PC-3 (cell line): ENCODE results near the gene OR5C1. TPM values are rescaled to one million over a fixed set of nuclear protein-coding genes. Genes with fewer than 3 reads are reported as not detected.

ENCODE experiments used
- ATAC-seq: fragments of 200-7000 bp; cut with Tn5 transposase; 2 replicates; pipeline ENCODE4 v1.9.1; 2020; ENCODE audit warnings: mild to moderate bottlenecking, moderate library complexity
- BruUV-seq: library from RNA; stranded (reverse); fragments of 400-500 nt; replicated peaks from 2 replicates; lab custom pipeline; 2021; lab: Mats Ljungman, UMichigan
- CTCF ChIA-PET: fragments of 300-600 bp; sonication (Branson Sonifier 250); formaldehyde crosslinking; loops from one replicate; lab custom pipeline; 2022; ENCODE audit warnings: antibody characterized with exemption; lab: Charles Lee
- POLR2A ChIA-PET: fragments of 300-600 bp; sonication (Branson Sonifier 250); formaldehyde crosslinking; loops from one replicate; lab custom pipeline; 2022; ENCODE audit warnings: antibody characterized with exemption; ENCODE audit not compliant: unreplicated experiment; lab: Charles Lee
- DNase-seq: peaks from one replicate; pipeline ENCODE4 v3.0.0-alpha.2; 2015
- H2AFZ ChIP-seq: fragments of 300-600 bp; sonication (generic); 2 replicates; pipeline ENCODE4 v1.6.0; 2016; ENCODE audit warnings: antibody characterized with exemption, low read length
- H3F3A ChIP-seq: fragments of 300-600 bp; sonication (generic); one replicate; pipeline ENCODE4 v1.6.0; 2017; ENCODE audit warnings: antibody characterized with exemption, low read length, control low read depth, mild to moderate bottlenecking; ENCODE audit not compliant: unreplicated experiment
- H3K27ac ChIP-seq: fragments of 300-600 bp; sonication (generic); 2 replicates; pipeline ENCODE4 v1.5.1; 2016; ENCODE audit warnings: mild to moderate bottlenecking, low read length
- H3K27me3 ChIP-seq: fragments of 300-600 bp; sonication (generic); 2 replicates; pipeline ENCODE4 v1.6.1; 2016; ENCODE audit warnings: low read length, mixed read lengths
- H3K36me3 ChIP-seq: fragments of 300-600 bp; sonication (generic); 2 replicates; pipeline ENCODE4 v1.6.1; 2016; ENCODE audit warnings: low read depth, mixed run types, low read length, mixed read lengths
- H3K4me1 ChIP-seq: fragments of 300-600 bp; sonication (generic); 2 replicates; pipeline ENCODE4 v1.5.1; 2016; ENCODE audit warnings: low read length; ENCODE audit not compliant: insufficient read depth
- H3K4me2 ChIP-seq: fragments of 300-600 bp; sonication (generic); 2 replicates; pipeline ENCODE4 v1.6.0; 2016; ENCODE audit warnings: low read length
- H3K4me3 ChIP-seq: fragments of 300-600 bp; sonication (generic); 2 replicates; pipeline ENCODE4 v1.5.1; 2016; ENCODE audit warnings: mild to moderate bottlenecking, low read length, mixed read lengths
- H3K79me2 ChIP-seq: fragments of 300-600 bp; sonication (generic); 2 replicates; pipeline ENCODE4 v1.6.1; 2017; ENCODE audit warnings: low read length, mixed read lengths
- H3K9ac ChIP-seq: fragments of 300-600 bp; sonication (generic); 2 replicates; pipeline ENCODE4 v1.6.0; 2016; ENCODE audit warnings: mild to moderate bottlenecking, low read length
- H3K9me2 ChIP-seq: fragments of 300-600 bp; sonication (generic); replicated peaks from 2 replicates; pipeline ENCODE4 v1.6.1; 2016; ENCODE audit warnings: mixed run types, low read length, mixed read lengths
- H3K9me3 ChIP-seq: fragments of 300-600 bp; sonication (generic); 2 replicates; pipeline ENCODE4 v1.6.1; 2016; ENCODE audit warnings: low read length, mixed read lengths
- H4K20me1 ChIP-seq: fragments of 300-600 bp; sonication (generic); 2 replicates; pipeline ENCODE4 v1.6.1; 2016; ENCODE audit warnings: low read length, mixed read lengths
- EZH2 ChIP-seq: fragments of 300-600 bp; sonication (generic); IDR thresholded peaks from one replicate; pipeline ENCODE4 v1.6.1; 2017; ENCODE audit warnings: antibody characterized with exemption, mild to moderate bottlenecking, low read length; ENCODE audit not compliant: unreplicated experiment
- EZH2phosphoT487 ChIP-seq: fragments of 300-600 bp; sonication (generic); IDR thresholded peaks from 2 replicates; pipeline ENCODE4 v1.6.1; 2018; ENCODE audit warnings: mild to moderate bottlenecking, antibody characterized with exemption, low read length, borderline replicate concordance
- intact Hi-C: fragments of 100-400 bp; cut with micrococcal nuclease; formaldehyde crosslinking; loops from 2 replicates; pipeline ENCODE4 v1.9.0; 2023
- total RNA-seq: library from RNA; depleted of rRNA; stranded (reverse); fragments of >200 nt; gene quantifications from 2 replicates; pipeline ENCODE4 v1.2.3, GENCODE V29; 2014
- TF ChIP-seq, protein P1 (sequence below): fragments of 300-600 bp; sonication (generic); conservative IDR thresholded peaks from 2 replicates; pipeline ENCODE4 v1.5.1; 2017; ENCODE audit warnings: antibody characterized with exemption, low read depth, mild to moderate bottlenecking, low read length

OR5C1 gene
- total RNA-seq, 1 experiment from 2014 or later: not detected

DNA sequence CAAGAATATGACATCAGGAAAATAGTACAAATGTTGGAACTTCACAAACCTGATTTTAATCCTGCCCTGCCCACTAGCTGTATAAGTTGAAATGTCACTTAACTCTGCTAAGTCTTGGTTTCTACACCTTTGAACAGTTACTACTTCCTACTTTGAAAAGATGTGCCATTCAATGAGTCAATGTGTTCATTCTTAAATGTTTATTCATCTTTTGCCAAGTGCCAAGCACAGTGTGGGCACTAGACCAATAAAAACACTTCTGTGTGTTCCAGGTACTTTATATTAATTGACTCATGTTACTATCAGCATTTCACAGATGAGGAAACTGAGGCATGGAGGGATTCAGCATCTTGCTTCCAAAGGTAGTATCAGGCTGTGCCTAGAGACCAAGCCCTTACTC is 26.8 kb downstream of the OR5C1 start:
- 0 out of 2 replicates have a peak, but pooled peaks cover 10% of the 10 kb centered on the region for H4K20me1 ChIP-seq
- no peak for DNase-seq

DNA sequence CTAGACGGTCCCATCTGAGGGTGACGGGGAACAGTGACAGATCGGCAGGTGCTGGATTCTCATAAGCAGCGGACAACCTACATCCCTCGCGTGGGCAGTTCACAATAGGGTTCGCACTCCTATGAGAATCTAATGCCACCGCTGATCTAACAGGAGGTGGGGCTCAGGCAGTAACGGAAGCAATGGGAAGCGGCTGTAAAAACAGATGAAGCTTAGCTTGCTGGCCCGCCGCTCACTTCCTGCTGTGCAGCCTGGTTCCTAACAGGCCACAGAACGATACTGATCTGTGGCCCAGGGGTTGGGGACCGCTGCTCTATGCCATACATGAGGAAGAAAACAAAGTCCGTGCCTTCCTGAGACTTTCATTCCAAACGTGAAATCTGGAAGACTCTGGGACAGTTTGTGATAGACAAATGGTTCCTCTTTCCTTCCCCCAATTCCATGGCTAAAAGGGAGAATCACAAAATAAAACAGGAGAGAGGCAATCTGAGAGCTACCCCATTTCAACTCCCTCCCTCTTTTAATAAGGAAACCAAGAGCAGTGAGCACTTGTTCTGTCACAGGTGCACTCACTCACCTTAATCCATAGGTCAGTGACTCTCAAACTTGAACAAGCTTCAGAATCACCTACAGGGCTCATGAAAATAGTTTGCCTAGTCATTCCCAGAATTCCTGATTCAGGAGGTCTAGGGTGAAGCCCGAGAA is 27.6 kb downstream of the OR5C1 start:
- no peaks in the 10 kb centered on the region for H3K36me3 ChIP-seq
- no peak overlapping the region for H2AFZ ChIP-seq
- no TSS peak for BruUV-seq
- H4K20me1 ChIP-seq: 0 out of 2 replicates have a peak, but pooled peaks cover 10% of the 10 kb centered on the region
- no peak overlapping the region for H3K4me2 ChIP-seq
- ChIA-PET POLR2A (no interaction called here), CTCF (no interaction called here)
- H3K9ac ChIP-seq: no peak overlapping the region
- H3K27ac ChIP-seq: no peak overlapping the region
- no peaks in the 10 kb centered on the region for H3K9me2 ChIP-seq
- no peaks in the 10 kb centered on the region for H3F3A ChIP-seq
- no peak overlapping the region for H3K4me3 ChIP-seq
- H3K9me3 ChIP-seq: no peaks in the 10 kb centered on the region
- H3K79me2 ChIP-seq: no peaks in the 10 kb centered on the region
- DNase-seq (no peak), ATAC-seq (no peak)
- intact Hi-C loops: no loop called here
- peaks cover 16% of the 10 kb centered on the region for H3K4me1 ChIP-seq
- no peak for TF ChIP-seq EZH2phosphoT487
- no peak for TF ChIP-seq EZH2
- TF ChIP-seq, protein P1, sequence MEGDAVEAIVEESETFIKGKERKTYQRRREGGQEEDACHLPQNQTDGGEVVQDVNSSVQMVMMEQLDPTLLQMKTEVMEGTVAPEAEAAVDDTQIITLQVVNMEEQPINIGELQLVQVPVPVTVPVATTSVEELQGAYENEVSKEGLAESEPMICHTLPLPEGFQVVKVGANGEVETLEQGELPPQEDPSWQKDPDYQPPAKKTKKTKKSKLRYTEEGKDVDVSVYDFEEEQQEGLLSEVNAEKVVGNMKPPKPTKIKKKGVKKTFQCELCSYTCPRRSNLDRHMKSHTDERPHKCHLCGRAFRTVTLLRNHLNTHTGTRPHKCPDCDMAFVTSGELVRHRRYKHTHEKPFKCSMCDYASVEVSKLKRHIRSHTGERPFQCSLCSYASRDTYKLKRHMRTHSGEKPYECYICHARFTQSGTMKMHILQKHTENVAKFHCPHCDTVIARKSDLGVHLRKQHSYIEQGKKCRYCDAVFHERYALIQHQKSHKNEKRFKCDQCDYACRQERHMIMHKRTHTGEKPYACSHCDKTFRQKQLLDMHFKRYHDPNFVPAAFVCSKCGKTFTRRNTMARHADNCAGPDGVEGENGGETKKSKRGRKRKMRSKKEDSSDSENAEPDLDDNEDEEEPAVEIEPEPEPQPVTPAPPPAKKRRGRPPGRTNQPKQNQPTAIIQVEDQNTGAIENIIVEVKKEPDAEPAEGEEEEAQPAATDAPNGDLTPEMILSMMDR: no peak
- H3K27me3 ChIP-seq: no peaks in the 10 kb centered on the region

More for the DNA sequence above, 26.8 kb downstream of the OR5C1 start:
- CTCF ChIA-PET: no interaction called here
- Histone ChIP-seq H3K4me1 (peaks cover 15% of the 10 kb centered on the region), H3K9ac (no peak overlapping the region), H3K4me2 (no peak overlapping the region), H3F3A (no peaks in the 10 kb centered on the region), H3K9me3 (no peaks in the 10 kb centered on the region), H3K9me2 (no peaks in the 10 kb centered on the region), H3K4me3 (no peak overlapping the region), H2AFZ (no peak overlapping the region), H3K27me3 (no peaks in the 10 kb centered on the region), H3K36me3 (no peaks in the 10 kb centered on the region), H3K79me2 (no peaks in the 10 kb centered on the region), H3K27ac (no peak overlapping the region)
- ATAC-seq: no peak
- intact Hi-C loops: no loop called here
- TF ChIP-seq EZH2 (no peak), EZH2phosphoT487 (no peak)
- TF ChIP-seq, protein P1: no peak
- no TSS peak for BruUV-seq
- POLR2A ChIA-PET: no interaction called here

DNA sequence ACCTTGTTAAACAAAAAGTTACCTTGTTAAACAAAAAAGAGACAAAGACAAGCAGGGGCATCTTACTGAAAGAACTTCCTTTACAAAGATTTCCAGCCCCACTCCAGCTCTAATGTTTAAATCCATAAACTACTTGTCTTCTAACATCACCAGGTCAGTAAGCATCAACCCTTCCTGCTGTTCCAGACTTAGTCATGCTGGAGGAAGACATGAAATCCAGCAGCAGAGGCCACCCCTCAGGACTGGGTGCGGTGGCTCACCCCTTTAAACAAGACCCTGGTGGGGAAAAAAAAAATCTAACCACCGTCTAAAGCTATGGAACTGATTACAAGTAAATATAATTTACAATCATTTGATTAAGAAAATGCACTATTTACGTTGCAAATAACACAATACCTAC is 30.6 kb downstream of the OR5C1 start:
- ChIA-PET POLR2A (no interaction called here), CTCF (interaction anchor here (0.6 kb wide), 1 partner anchor 302 kb away, joined by 3 read pairs; no protein-coding TSS in a partner anchor)
- Histone ChIP-seq H3K9me3 (no peaks in the 10 kb centered on the region), H3K27me3 (no peaks in the 10 kb centered on the region), H3K4me2 (0 out of 2 replicates have a peak overlapping the region, but pooled peaks have one; percentile 26), H2AFZ (no peak overlapping the region), H3K4me1 (peaks cover 16% of the 10 kb centered on the region), H3K4me3 (no peak overlapping the region), H3K79me2 (peaks cover 4% of the 10 kb centered on the region), H3K36me3 (peaks cover 3% of the 10 kb centered on the region; the same call in 1 of the 2 replicates), H3K27ac (peak overlapping the region; percentile 37; the same call in 1 of the 2 replicates), H4K20me1 (0 out of 2 replicates have a peak, but pooled peaks cover 10% of the 10 kb centered on the region), H3K9me2 (no peaks in the 10 kb centered on the region), H3K9ac (no peak overlapping the region), H3F3A (no peaks in the 10 kb centered on the region)
- ATAC-seq (peak; percentile 63), DNase-seq (peak; percentile 12)
- TF ChIP-seq EZH2 (no peak), EZH2phosphoT487 (no peak)
- TF ChIP-seq, protein P1: no peak
- BruUV-seq: no TSS peak
- intact Hi-C loops: no loop called here
